Smooth muscle cell (in vitro differentiated cells): Measurements from ENCODE around the gene RNU2-63P. TPM values are rescaled to one million over a fixed set of nuclear protein-coding genes. Genes with fewer than 3 reads are reported as not detected.
"Not testable (repeated sequence)": the region's sequence is repeated elsewhere in the genome, so short reads cannot be mapped to it uniquely, and the experiment has no call there.

Experiments
- DNase-seq: peaks from one replicate; lab custom pipeline; 2025; ENCODE audit not compliant: unreplicated experiment; lab: John Stamatoyannopoulos, UW
- H2AFZ ChIP-seq: fragments of 200-600 bp; sonication (generic); 2 replicates; pipeline ENCODE4 v1.6.0; 2016; ENCODE audit warnings: antibody characterized with exemption, low read depth, mild to moderate bottlenecking
- H3F3A ChIP-seq: fragments of 200-600 bp; sonication (generic); 2 replicates; pipeline ENCODE4 v1.6.0; 2017; ENCODE audit warnings: antibody characterized with exemption, low read depth
- H3K27ac ChIP-seq: fragments of 200-600 bp; sonication (generic); 2 replicates; pipeline ENCODE4 v1.5.1; 2016; ENCODE audit warnings: low read depth, mild to moderate bottlenecking
- H3K27me3 ChIP-seq: fragments of 200-600 bp; sonication (generic); 2 replicates; pipeline ENCODE4 v1.6.1; 2016; ENCODE audit warnings: low read depth, mild to moderate bottlenecking
- H3K36me3 ChIP-seq: fragments of 200-600 bp; sonication (generic); 2 replicates; pipeline ENCODE4 v1.5.1; 2016; ENCODE audit warnings: low read depth
- H3K4me1 ChIP-seq: fragments of 200-600 bp; sonication (generic); 2 replicates; pipeline ENCODE4 v1.5.1; 2016; ENCODE audit warnings: low read depth
- H3K4me2 ChIP-seq: fragments of 200-600 bp; sonication (generic); 2 replicates; pipeline ENCODE4 v1.6.0; 2016; ENCODE audit warnings: mild to moderate bottlenecking
- H3K4me3 ChIP-seq: fragments of 200-600 bp; sonication (generic); 2 replicates; pipeline ENCODE4 v1.5.1; 2016; ENCODE audit warnings: mild to moderate bottlenecking
- H3K79me2 ChIP-seq: fragments of 200-600 bp; sonication (generic); 2 replicates; pipeline ENCODE4 v1.6.0; 2016; ENCODE audit warnings: low read depth, mild to moderate bottlenecking
- H3K9ac ChIP-seq: fragments of 200-600 bp; sonication (generic); 2 replicates; pipeline ENCODE4 v1.6.0; 2016; ENCODE audit warnings: low read depth
- H3K9me3 ChIP-seq: fragments of 200-600 bp; sonication (generic); replicated peaks from 2 replicates; pipeline ENCODE4 v1.5.1; 2016; ENCODE audit warnings: low read depth
- H4K20me1 ChIP-seq: fragments of 200-600 bp; sonication (generic); 2 replicates; pipeline ENCODE4 v1.6.0; 2016; ENCODE audit warnings: low read depth
- WGBS: methylation state at CpG from one replicate; pipeline ENCODE4 v1.1.7; 2016; ENCODE audit warnings: low lambda C conversion rate; 5-methylcytosine and 5-hydroxymethylcytosine counted together
- polyA plus RNA-seq: library from polyadenylated mRNA; unstranded; fragments of >200 nt; fragmentation: Nextera tagmentation; extraction: Ambion mirVana; gene quantifications from 2 replicates; pipeline ENCODE4 v1.2.1, GENCODE V29; 2016
- total RNA-seq: library from RNA; depleted of rRNA; stranded (reverse); fragments of >200 nt; gene quantifications from 2 replicates; pipeline ENCODE4 v1.2.3, GENCODE V29; 2014
- TF ChIP-seq, protein P1 (sequence below): fragments of 200-600 bp; sonication (generic); IDR thresholded peaks from 2 replicates; pipeline ENCODE4 v1.5.1; 2017; ENCODE audit warnings: borderline replicate concordance, mild to moderate bottlenecking, antibody characterized with exemption; ENCODE audit not compliant: insufficient read depth, poor library complexity, severe bottlenecking

The RNU2-63P gene
- total and polyA plus RNA-seq, 2 experiments from 2014 or later: 3.5 TPM; not detected in 1

DNA sequence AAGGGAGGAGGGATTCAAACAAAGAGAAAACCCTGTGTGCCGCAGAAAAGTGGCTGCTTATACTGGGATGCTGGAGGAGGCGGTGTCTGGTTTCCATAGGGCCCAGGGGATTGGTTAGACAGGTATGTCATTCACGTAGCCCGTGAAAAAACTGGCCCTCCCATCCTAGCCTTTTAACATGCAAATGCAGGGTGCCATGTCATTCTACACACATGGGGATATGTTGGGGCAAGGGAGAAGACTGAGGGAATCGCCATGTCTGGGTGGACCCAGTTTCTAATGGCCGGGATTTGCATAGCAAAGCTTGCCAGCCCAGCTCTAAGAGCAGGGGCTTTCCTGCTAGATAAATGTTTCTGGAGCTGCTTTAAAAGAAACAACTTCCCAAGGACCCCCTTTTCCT lies 8.2 kb upstream of the RNU2-63P start:
- 47% methylated on average over 6 of the region's 6 CpGs for WGBS

DNA sequence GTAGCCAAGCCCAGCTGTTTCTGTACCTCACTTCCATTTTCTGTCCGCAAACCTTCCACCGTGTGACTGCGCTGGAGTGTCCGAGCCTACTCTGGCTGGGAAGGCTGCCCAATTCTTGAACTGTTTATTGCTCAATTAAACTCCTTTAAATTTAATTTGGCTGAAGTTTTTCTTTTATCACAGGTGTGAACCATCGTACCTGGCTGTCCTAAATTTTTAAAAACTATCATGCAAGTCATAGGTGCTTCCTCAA lies 6.2 kb upstream of the RNU2-63P start:
- no peak overlapping the region for H3K9ac ChIP-seq
- no peaks in the 10 kb centered on the region for H3K36me3 ChIP-seq
- peaks cover 2% of the 10 kb centered on the region for H3K4me1 ChIP-seq
- no peak overlapping the region for H3K4me2 ChIP-seq
- no peaks in the 10 kb centered on the region for H3K79me2 ChIP-seq
- no peaks in the 10 kb centered on the region for H3K9me3 ChIP-seq
- no peak overlapping the region for H2AFZ ChIP-seq
- DNase-seq: no peak
- TF ChIP-seq, protein P1, sequence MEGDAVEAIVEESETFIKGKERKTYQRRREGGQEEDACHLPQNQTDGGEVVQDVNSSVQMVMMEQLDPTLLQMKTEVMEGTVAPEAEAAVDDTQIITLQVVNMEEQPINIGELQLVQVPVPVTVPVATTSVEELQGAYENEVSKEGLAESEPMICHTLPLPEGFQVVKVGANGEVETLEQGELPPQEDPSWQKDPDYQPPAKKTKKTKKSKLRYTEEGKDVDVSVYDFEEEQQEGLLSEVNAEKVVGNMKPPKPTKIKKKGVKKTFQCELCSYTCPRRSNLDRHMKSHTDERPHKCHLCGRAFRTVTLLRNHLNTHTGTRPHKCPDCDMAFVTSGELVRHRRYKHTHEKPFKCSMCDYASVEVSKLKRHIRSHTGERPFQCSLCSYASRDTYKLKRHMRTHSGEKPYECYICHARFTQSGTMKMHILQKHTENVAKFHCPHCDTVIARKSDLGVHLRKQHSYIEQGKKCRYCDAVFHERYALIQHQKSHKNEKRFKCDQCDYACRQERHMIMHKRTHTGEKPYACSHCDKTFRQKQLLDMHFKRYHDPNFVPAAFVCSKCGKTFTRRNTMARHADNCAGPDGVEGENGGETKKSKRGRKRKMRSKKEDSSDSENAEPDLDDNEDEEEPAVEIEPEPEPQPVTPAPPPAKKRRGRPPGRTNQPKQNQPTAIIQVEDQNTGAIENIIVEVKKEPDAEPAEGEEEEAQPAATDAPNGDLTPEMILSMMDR: no peak
- H3K4me3 ChIP-seq: no peak overlapping the region
- WGBS: 94% methylated on average over 5 of the region's 5 CpGs
- no peaks in the 10 kb centered on the region for H3K27me3 ChIP-seq
- H4K20me1 ChIP-seq: no peaks in the 10 kb centered on the region
- H3K27ac ChIP-seq: no peak overlapping the region
- no peaks in the 10 kb centered on the region for H3F3A ChIP-seq

More for the DNA sequence above, 8.2 kb upstream of the RNU2-63P start:
- TF ChIP-seq, protein P1: no peak
- no peak for DNase-seq
- Histone ChIP-seq H3K9ac (no peak overlapping the region), H3F3A (no peaks in the 10 kb centered on the region), H3K9me3 (no peaks in the 10 kb centered on the region), H3K4me1 (no peaks in the 10 kb centered on the region), H3K79me2 (no peaks in the 10 kb centered on the region), H3K27ac (no peak overlapping the region), H2AFZ (no peak overlapping the region), H3K4me2 (no peak overlapping the region), H3K27me3 (no peaks in the 10 kb centered on the region), H4K20me1 (no peaks in the 10 kb centered on the region), H3K4me3 (no peak overlapping the region), H3K36me3 (no peaks in the 10 kb centered on the region)

DNA sequence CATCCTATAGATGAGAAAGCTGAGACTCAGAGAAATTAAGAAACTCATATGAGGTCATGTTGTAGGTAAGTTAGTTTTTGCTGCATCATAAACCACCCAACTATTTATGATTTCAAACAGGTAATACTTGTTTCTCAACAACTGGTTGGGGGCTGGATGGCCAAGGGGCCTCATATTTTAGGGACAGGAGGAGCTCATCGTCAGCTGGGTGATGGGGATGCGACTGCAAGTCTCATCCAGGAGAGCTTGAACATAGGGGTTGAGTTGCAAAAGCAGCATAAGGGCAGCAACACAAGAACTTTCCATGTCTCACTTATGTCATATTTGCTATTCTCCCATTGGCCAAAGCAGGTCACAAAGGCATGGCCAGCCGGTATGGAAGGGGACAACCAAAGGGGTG lies 3.6 kb upstream of the RNU2-63P start:
- Histone ChIP-seq H4K20me1 (no peaks in the 10 kb centered on the region), H3K27ac (no peak overlapping the region), H3K9ac (no peak overlapping the region), H3K4me3 (no peak overlapping the region), H3K4me1 (peaks cover 6% of the 10 kb centered on the region), H3K4me2 (no peak overlapping the region), H3K36me3 (no peaks in the 10 kb centered on the region), H2AFZ (no peak overlapping the region), H3K27me3 (no peaks in the 10 kb centered on the region), H3K9me3 (no peaks in the 10 kb centered on the region), H3K79me2 (no peaks in the 10 kb centered on the region), H3F3A (no peaks in the 10 kb centered on the region)
- DNase-seq: no peak
- WGBS: 90% methylated on average over 3 of the region's 3 CpGs
- TF ChIP-seq, protein P1: no peak

DNA sequence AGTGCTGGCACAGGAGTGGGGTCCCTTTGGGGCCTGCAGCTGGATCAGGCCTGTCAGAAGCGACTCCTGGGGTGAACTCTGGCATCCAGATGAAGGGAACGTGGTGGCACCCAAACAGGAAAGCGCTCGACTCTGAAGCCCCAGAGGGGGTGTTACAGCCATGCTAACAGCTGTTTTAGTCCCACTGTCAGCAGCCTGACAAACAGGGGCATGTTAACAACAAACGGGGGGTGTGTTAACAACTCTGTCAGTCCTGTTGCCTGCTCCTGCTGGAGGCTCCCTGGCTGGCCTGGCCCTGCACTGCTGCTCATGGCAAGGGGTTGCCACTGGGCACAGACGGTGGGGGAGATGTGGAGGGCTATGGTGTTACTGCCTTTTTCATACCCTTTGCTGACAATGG lies 2.6 kb upstream of the RNU2-63P start:
- no peak overlapping the region for H2AFZ ChIP-seq
- DNase-seq: no peak
- peaks cover 4% of the 10 kb centered on the region for H3F3A ChIP-seq
- no peaks in the 10 kb centered on the region for H3K36me3 ChIP-seq
- WGBS: 76% methylated on average over 6 of the region's 6 CpGs
- no peaks in the 10 kb centered on the region for H3K79me2 ChIP-seq
- no peaks in the 10 kb centered on the region for H4K20me1 ChIP-seq
- H3K4me3 ChIP-seq: no peak overlapping the region
- H3K9ac ChIP-seq: no peak overlapping the region
- no peaks in the 10 kb centered on the region for H3K9me3 ChIP-seq
- no peak overlapping the region for H3K27ac ChIP-seq
- no peak overlapping the region for H3K4me2 ChIP-seq
- peaks cover 6% of the 10 kb centered on the region for H3K4me1 ChIP-seq
- no peaks in the 10 kb centered on the region for H3K27me3 ChIP-seq
- TF ChIP-seq, protein P1: no peak

DNA sequence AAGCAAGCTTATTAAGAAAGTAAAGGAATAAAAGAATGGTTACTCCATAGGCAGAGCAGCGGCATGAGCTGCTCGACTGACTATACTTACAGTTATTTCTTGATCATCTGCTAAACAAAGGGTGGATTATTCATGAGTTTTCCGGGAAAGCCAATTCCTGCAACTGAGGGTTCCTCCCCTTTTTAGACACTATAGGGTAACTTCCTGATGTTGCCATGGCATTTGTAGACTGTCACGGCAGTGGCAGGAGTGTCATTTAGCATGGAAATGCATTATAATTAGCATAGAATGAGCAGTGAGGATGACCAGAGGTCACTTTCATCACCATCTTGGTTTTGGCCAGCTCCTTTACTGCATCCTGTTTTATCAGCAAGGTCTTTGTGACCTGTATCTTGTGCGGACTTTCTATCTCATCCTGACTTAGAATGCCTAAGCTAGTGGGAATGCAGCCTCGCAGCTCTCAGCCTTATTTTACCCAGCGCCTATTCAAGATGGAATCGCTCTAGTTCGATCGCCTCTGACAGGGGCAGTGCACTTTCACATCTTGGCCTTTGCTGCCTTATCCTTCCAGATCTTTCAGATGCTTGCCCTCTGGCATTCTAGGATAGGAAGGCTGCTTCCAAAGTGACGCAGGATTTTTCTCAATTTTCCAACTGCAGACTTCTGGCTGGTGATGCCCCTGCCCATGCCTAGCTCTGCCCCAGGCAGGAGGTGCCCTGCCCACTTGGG lies 1.9 kb upstream of the RNU2-63P start:
- H3K9me3 ChIP-seq, H3K27ac ChIP-seq, H3K27me3 ChIP-seq, H3K9ac ChIP-seq, H4K20me1 ChIP-seq, H3F3A ChIP-seq, H2AFZ ChIP-seq, H3K79me2 ChIP-seq, H3K4me2 ChIP-seq, H3K36me3 ChIP-seq, H3K4me3 ChIP-seq, DNase-seq, H3K4me1 ChIP-seq: not testable (repeated sequence)
- 79% methylated on average over 11 of the region's 11 CpGs for whole genome bisulfite sequencing

DNA sequence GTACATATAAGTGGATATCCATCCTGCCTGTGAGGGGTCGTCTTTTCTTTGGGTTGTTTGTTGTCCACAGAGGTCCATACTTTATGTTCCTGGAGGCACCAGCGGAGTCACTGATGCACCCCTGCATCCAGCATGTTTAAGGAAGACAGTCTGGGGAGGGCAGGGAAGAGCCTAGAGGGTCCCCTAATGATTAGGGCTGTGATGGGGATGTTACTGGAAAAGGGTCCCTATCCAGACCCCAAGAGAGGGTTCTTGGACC lies 1.4 kb upstream of the RNU2-63P start:
- not testable (repeated sequence) for H3K4me1 ChIP-seq, H3K79me2 ChIP-seq, H3F3A ChIP-seq, H3K9ac ChIP-seq, H3K27ac ChIP-seq, H3K27me3 ChIP-seq, H3K36me3 ChIP-seq, DNase-seq, H4K20me1 ChIP-seq, H3K9me3 ChIP-seq
- Histone ChIP-seq H3K4me2 (peak overlapping the region; percentile 87), H3K4me3 (peak overlapping the region; percentile 92), H2AFZ (peak overlapping the region; percentile 98)
- WGBS: 92% methylated on average over 2 of the region's 2 CpGs
